Measurements from ENCODE around the gene RFX5.
"Not testable (repeated sequence)": the region's sequence is repeated elsewhere in the genome, so short reads cannot be mapped to it uniquely, and the experiment has no call there.

Gene RFX5

GRCh38 chr1:151346769-151347522 is at the start of gene RFX5:
Gene RFX5, minus strand, starts transcription at chr1:151347252. Its CDS starts 932 bp downstream, at chr1:151346320.
- DNase-seq = peak; percentile 92

GRCh38 chr1:151396265-151396664 is 49.2 kb upstream of the RFX5 start:
- not testable (repeated sequence) for DNase-seq

- no peak for DNase-seq
Observed at GRCh38 chr1:151393583-151393982, 46.5 kb upstream of the RFX5 start.

GRCh38 chr1:151391079-151391563 is 44.1 kb upstream of the RFX5 start:
- DNase-seq = no peak

GRCh38 chr1:151390221-151391078 is 43.4 kb upstream of the RFX5 start:
- DNase-seq = not testable (repeated sequence)

GRCh38 chr1:151386002-151386401 is 39.0 kb upstream of the RFX5 start:
- no peak for DNase-seq

GRCh38 chr1:151384584-151384983 is 37.5 kb upstream of the RFX5 start:
- DNase-seq = no peak

GRCh38 chr1:151377150-151377884 is 30.3 kb upstream of the RFX5 start:
- no peak for DNase-seq

- DNase-seq = no peak
Observed at GRCh38 chr1:151373196-151373595, 26.1 kb upstream of the RFX5 start.

- no peak for DNase-seq
Observed at GRCh38 chr1:151372058-151372934, 25.2 kb upstream of the RFX5 start, which contains the start of gene SELENBP1. Gene SELENBP1, minus strand, starts transcription at chr1:151372705. Its CDS starts 64 bp downstream, at chr1:151372641.

- DNase-seq = no peak
Observed at GRCh38 chr1:151371370-151372057, 24.5 kb upstream of the RFX5 start.

GRCh38 chr1:151370211-151370911 is 23.3 kb upstream of the RFX5 start:
- DNase-seq = no peak

- no peak for DNase-seq
Observed at GRCh38 chr1:151369621-151370048, 22.6 kb upstream of the RFX5 start.

- no peak for DNase-seq
Observed at GRCh38 chr1:151369302-151369610, 22.2 kb upstream of the RFX5 start.

GRCh38 chr1:151368393-151369301 is 21.6 kb upstream of the RFX5 start:
- no peak for DNase-seq

GRCh38 chr1:151367658-151368392 is 20.8 kb upstream of the RFX5 start:
- DNase-seq = no peak

GRCh38 chr1:151364996-151365395 is 17.9 kb upstream of the RFX5 start:
- DNase-seq = no peak

- DNase-seq = no peak
Observed at GRCh38 chr1:151362308-151363155, 15.5 kb upstream of the RFX5 start.
